ENCODE results near the gene OSBPL8.

Gene OSBPL8

DNA sequence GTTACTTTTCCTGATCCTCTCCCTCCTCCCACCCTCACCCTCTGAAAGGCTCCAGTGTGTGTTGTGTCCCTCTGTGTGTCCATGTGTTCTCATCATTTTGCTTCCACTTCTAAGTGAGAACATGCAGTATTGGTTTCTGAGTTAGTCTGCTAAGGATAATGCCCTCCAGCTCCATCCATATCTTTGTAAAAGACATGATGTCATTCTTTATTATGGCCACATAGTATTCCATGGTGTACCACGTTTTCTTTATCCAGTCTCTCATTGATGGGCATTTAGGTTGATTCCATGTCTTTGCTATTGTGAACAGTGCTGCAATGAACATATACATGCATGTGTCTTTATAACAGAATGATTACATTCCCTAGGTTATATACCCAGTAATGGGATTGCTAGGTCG is 159.4 kb downstream of the OSBPL8 start:
- TF ChIP-seq, protein P1, sequence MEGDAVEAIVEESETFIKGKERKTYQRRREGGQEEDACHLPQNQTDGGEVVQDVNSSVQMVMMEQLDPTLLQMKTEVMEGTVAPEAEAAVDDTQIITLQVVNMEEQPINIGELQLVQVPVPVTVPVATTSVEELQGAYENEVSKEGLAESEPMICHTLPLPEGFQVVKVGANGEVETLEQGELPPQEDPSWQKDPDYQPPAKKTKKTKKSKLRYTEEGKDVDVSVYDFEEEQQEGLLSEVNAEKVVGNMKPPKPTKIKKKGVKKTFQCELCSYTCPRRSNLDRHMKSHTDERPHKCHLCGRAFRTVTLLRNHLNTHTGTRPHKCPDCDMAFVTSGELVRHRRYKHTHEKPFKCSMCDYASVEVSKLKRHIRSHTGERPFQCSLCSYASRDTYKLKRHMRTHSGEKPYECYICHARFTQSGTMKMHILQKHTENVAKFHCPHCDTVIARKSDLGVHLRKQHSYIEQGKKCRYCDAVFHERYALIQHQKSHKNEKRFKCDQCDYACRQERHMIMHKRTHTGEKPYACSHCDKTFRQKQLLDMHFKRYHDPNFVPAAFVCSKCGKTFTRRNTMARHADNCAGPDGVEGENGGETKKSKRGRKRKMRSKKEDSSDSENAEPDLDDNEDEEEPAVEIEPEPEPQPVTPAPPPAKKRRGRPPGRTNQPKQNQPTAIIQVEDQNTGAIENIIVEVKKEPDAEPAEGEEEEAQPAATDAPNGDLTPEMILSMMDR (IDR thresholded peaks at IDR 0.05; ENCODE audit: insufficient read depth, low read length, missing control alignments) = no peak
- H3K4me3 ChIP-seq (ENCODE audit: low read depth, low read length) = no peak overlapping the region
- CTCF ChIA-PET = interaction anchor here (1.2 kb wide), 2 partner anchors 9 to 143 kb away, joined by 3 read pairs; no protein-coding TSS in a partner anchor
- DNase-seq (ENCODE audit: low read depth, low spot score) = no peak
- POLR2A ChIA-PET = no interaction called here

DNA sequence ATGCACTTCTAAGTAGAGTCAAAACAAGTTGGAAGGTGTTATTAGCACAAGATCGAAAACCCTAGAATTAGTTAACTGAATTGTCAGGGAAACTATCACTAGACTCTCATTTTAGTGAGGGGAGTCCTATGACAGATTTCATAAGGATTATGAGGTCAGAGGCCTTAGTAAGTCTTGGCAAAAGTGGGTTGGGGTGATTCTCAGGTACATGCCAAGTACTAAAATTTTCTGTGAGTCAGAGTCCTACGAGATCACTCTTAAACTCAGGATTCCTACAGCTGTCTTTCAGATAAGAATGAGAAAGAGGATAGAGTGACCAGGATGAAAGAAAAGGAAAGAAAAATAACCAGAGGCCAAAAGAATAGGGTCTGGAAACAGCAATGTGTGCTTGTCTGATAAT is 160.5 kb downstream of the OSBPL8 start:
- POLR2A ChIA-PET = no interaction called here
- CTCF ChIA-PET = interaction anchor here (1.0 to 1.2 kb wide), 2 partner anchors 10 to 57 kb away, joined by 3 read pairs; no protein-coding TSS in a partner anchor
- H3K4me3 ChIP-seq (ENCODE audit: low read depth, low read length) = no peak overlapping the region
- TF ChIP-seq, protein P1 (IDR thresholded peaks at IDR 0.05; ENCODE audit: insufficient read depth, low read length, missing control alignments) = no peak
- DNase-seq (ENCODE audit: low read depth, low spot score) = no peak

DNA sequence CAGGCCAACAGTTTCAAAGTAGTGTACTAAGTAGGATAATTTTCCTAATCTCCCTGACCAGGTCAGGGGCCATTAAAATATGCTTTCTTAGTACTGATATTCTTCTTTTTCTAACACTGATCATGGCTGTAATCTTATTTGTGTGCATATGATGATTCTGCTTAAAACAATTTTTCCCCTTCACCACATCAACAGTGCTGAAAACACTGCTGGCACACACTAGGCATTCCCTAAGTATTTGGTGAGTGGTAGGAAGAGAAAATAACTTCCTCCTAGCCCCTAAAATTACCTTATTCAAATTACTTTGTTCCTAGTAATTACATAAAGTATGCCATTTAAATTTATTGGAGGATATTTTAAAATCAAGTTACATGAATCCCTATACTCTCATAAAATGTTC is 161.5 kb downstream of the OSBPL8 start:
- TF ChIP-seq, protein P1 (IDR thresholded peaks at IDR 0.05; ENCODE audit: insufficient read depth, low read length, missing control alignments) = no peak
- H3K4me3 ChIP-seq (ENCODE audit: low read depth, low read length) = no peak overlapping the region
- no peak for DNase-seq (ENCODE audit: low read depth, low spot score)
- ChIA-PET CTCF (no interaction called here), POLR2A (no interaction called here)

DNA sequence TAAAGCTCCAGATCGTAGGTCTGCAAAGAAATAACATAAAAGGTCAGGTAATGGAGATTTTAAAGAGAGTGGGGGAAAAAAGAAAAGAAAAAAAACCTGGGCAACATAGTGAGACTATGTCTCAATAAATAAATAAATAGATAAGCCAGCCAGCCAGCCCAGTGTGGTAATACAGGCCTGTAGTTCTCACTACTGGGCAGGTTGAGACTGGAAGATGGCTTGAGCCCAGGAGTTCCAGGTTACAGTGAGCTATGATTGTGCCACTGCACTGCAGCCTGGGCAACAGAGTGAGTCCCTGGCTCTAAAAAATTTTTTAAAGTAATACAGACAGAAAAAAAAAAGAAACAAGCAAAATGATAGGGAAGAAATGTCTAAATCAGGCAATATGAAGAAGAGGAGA is 168.1 kb downstream of the OSBPL8 start:
- no peak for DNase-seq (ENCODE audit: low read depth, low spot score)
- TF ChIP-seq, protein P1 (IDR thresholded peaks at IDR 0.05; ENCODE audit: insufficient read depth, low read length, missing control alignments) = no peak
- H3K4me3 ChIP-seq (ENCODE audit: low read depth, low read length) = no peak overlapping the region
- ChIA-PET CTCF (interaction anchor here (0.7 kb wide), 1 partner anchor 10 kb away, joined by 3 read pairs; no protein-coding TSS in a partner anchor), POLR2A (no interaction called here)

DNA sequence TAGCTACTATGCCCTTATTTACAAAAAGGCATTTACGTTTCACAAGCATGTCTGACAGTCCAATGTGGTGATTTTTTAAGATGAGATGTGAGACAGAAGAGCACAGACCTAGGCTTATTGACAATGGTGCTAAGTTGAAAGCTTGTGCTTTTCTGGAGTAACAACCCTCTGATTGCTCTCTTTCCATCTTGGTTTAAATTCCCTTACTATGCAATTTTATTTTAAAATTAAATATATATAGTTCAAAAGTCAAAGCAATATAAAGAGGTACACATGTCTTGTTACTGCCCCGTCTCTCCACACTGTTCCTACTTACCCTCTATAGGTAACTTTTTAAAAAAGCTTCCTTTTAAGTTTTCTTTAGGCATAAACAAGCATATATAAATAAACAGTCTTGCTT is 172.0 kb downstream of the OSBPL8 start:
- ChIA-PET CTCF (no interaction called here), POLR2A (no interaction called here)
- TF ChIP-seq, protein P1 (IDR thresholded peaks at IDR 0.05; ENCODE audit: insufficient read depth, low read length, missing control alignments) = no peak
- H3K4me3 ChIP-seq (ENCODE audit: low read depth, low read length) = no peak overlapping the region
- DNase-seq (ENCODE audit: low read depth, low spot score) = no peak

DNA sequence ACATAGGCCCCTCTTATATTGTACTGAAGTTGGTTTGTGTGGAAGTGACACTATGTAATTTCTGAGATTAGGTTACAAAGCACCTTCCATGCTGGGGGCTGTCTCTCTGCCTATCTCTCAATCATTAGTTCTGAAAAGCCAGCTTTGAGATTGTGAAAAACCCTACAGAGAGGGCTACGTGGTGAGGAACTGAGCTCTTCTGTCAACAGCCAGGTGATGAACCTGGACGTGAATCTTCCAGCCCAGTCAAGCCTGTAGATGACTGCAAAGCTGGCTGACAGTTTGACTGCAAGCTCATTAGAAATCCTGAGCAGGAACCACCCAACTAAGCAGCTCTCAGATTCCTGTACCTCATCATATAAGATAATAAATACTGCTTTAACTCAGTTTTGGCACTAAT is 175.0 kb downstream of the OSBPL8 start:
- ChIA-PET CTCF (interaction anchor here (2.2 kb wide), 1 partner anchor 201 kb away, joined by 5 read pairs; no protein-coding TSS in a partner anchor), POLR2A (no interaction called here)

More for the DNA sequence above, 175.0 kb downstream of the OSBPL8 start:
- TF ChIP-seq, protein P1 (IDR thresholded peaks at IDR 0.05; ENCODE audit: insufficient read depth, low read length, missing control alignments) = no peak
- no peak for DNase-seq (ENCODE audit: low read depth, low spot score)
- no peak overlapping the region for H3K4me3 ChIP-seq (ENCODE audit: low read depth, low read length)
